Measurements from ENCODE around the gene TMEM250. TPM values are rescaled to one million over a fixed set of nuclear protein-coding genes. Genes with fewer than 3 reads are reported as not detected.

The TMEM250 gene
- total and polyA plus RNA-seq, 4 donors, result 6.7 to 19.5 (median 17.2) TPM

DNA sequence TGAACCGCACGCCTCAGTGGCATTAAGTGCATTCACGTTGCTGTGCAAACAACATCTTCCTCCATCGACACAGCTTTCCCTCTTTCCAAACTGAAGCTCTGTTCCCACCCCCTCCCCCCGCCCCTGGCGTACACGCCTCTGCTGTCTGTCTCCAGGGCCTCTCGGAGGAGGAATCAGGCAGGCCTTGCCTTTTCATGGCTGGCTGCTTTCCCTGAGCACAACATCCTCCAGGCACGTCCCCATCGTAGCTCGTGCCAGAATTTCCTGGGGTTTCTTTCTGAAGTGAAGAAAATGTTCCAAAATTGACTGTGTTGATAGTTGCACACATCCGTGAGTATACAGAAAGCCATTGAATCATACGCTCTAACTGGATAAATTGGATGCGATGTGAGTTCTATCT lies 22.3 kb upstream of the TMEM250 start:
- no peak for DNase-seq (ENCODE audit: low spot score)
- Histone ChIP-seq H3K36me3 (ENCODE audit: control insufficient read depth in 4 of 4, insufficient read depth in 3 of 4, low read depth in 1 of 4, low read length in 3 of 4) (no peaks in the 10 kb centered on the region), H3K9me3 (ENCODE audit: control insufficient read depth in 4 of 4, low read length in 3 of 4) (no peaks in the 10 kb centered on the region), H3K9ac (ENCODE audit: low read depth in 1 of 2, low read length in 2 of 2) (no peak overlapping the region), H3K4me3 (ENCODE audit: low read depth in 1 of 3, low read length in 3 of 3) (no peak overlapping the region), H3K27ac (ENCODE audit: low read depth in 1 of 2, low read length in 2 of 2) (no peak overlapping the region), H3K4me1 (ENCODE audit: control insufficient read depth in 4 of 4, insufficient read depth in 4 of 4, low read length in 3 of 4) (no peaks in the 10 kb centered on the region), H3K27me3 (ENCODE audit: control insufficient read depth in 4 of 4, insufficient read depth in 4 of 4, low read length in 3 of 4) (peaks cover 0 to 3% (median 0%) of the 10 kb centered on the region in 4 donors)
- WGBS, result 81% methylated on average over 14 of the region's 14 CpGs
- TF ChIP-seq, protein P1, sequence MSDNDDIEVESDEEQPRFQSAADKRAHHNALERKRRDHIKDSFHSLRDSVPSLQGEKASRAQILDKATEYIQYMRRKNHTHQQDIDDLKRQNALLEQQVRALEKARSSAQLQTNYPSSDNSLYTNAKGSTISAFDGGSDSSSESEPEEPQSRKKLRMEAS (IDR thresholded peaks at IDR 0.05), result no peak
- TF ChIP-seq RXRA (IDR thresholded peaks at IDR 0.05) (no peak), NR2F2 (IDR thresholded peaks at IDR 0.05) (no peak), EGR1 (IDR thresholded peaks at IDR 0.05; ENCODE audit: low read depth in 2 of 2) (no peak)

DNA sequence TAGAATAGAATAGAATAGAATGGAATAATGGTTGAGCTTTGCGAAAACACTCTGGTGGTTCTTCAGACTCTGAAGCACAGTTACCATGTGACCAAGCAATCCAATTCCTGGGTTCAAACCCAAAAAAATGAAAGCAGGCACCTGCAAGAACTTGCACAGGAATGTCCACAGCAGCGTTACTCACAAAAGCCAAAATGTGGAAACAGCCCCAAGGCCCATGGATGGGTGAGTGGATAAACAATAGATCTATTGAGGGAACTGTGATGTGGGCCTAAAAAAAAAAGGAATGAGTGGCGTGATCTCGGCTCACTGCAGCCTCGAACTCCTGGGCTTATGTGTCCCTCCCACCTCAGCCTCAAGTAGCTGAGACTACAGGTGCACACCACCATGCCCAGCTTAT lies 21.4 kb upstream of the TMEM250 start:
- no peak overlapping the region for H3K27ac ChIP-seq (ENCODE audit: low read depth in 1 of 2, low read length in 2 of 2)
- WGBS, result 97% methylated on average over 5 of the region's 5 CpGs
- no peak overlapping the region for H3K4me3 ChIP-seq (ENCODE audit: low read depth in 1 of 3, low read length in 3 of 3)
- H3K9me3 ChIP-seq (ENCODE audit: control insufficient read depth in 4 of 4, low read length in 3 of 4), result no peaks in the 10 kb centered on the region
- H3K4me1 ChIP-seq (ENCODE audit: control insufficient read depth in 4 of 4, insufficient read depth in 4 of 4, low read length in 3 of 4), result no peaks in the 10 kb centered on the region
- DNase-seq (ENCODE audit: low spot score), result no peak
- no peak overlapping the region for H3K9ac ChIP-seq (ENCODE audit: low read depth in 1 of 2, low read length in 2 of 2)
- H3K36me3 ChIP-seq (ENCODE audit: control insufficient read depth in 4 of 4, insufficient read depth in 3 of 4, low read depth in 1 of 4, low read length in 3 of 4), result no peaks in the 10 kb centered on the region
- TF ChIP-seq FOXA1 (IDR thresholded peaks at IDR 0.05) (no peak), YY1 (IDR thresholded peaks at IDR 0.05) (no peak), JUND (IDR thresholded peaks at IDR 0.05) (no peak), HNF4A (conservative IDR thresholded peaks at IDR 0.05) (no peak), REST (IDR thresholded peaks at IDR 0.05) (no peak), ZBTB33 (IDR thresholded peaks at IDR 0.05) (no peak), HNF4G (IDR thresholded peaks at IDR 0.05) (no peak), SP1 (IDR thresholded peaks at IDR 0.05) (no peak), NR2F2 (IDR thresholded peaks at IDR 0.05) (no peak), FOXA2 (IDR thresholded peaks at IDR 0.05) (no peak), RAD21 (IDR thresholded peaks at IDR 0.05) (no peak), ATF3 (IDR thresholded peaks at IDR 0.05) (no peak), RXRA (IDR thresholded peaks at IDR 0.05) (no peak), GABPA (IDR thresholded peaks at IDR 0.05 in 1 of 2, conservative IDR thresholded peaks at IDR 0.05 in 1 of 2) (no peak), EGR1 (IDR thresholded peaks at IDR 0.05; ENCODE audit: low read depth in 2 of 2) (no peak)
- H3K27me3 ChIP-seq (ENCODE audit: control insufficient read depth in 4 of 4, insufficient read depth in 4 of 4, low read length in 3 of 4), result peaks cover 0 to 3% (median 1%) of the 10 kb centered on the region in 4 donors

Data from liver (tissue), 9 donors.